H9 (cell line): ENCODE measurements around the gene IRF2BPL. TPM values are rescaled to one million over a fixed set of nuclear protein-coding genes. Genes with fewer than 3 reads are reported as not detected.

Source experiments
- DNase-seq: peaks from one replicate; pipeline ENCODE4 v3.0.0-alpha.2; 2017
- H2AFZ ChIP-seq: one replicate; pipeline ENCODE4 v1.6.1; 2013; ENCODE audit warnings: mild to moderate bottlenecking, low read length, control low read depth, moderate library complexity
- H2AK5ac ChIP-seq: 2 replicates; pipeline ENCODE4 v1.6.1; 2013; ENCODE audit warnings: low read length, control low read depth, mixed read lengths; ENCODE audit not compliant: insufficient read length
- H2BK120ac ChIP-seq: one replicate; pipeline ENCODE4 v1.6.1; 2013; ENCODE audit warnings: low read depth, mild to moderate bottlenecking, low read length, control low read depth, inconsistent platforms; ENCODE audit not compliant: poor library complexity, severe bottlenecking
- H2BK12ac ChIP-seq: 2 replicates; pipeline ENCODE4 v1.6.1; 2013; ENCODE audit warnings: low read length, control low read depth, mixed read lengths, low read depth; ENCODE audit not compliant: insufficient read length
- H2BK15ac ChIP-seq: 2 replicates; pipeline ENCODE4 v1.6.1; 2013; ENCODE audit warnings: low read depth, low read length, control low read depth
- H2BK20ac ChIP-seq: one replicate; pipeline ENCODE4 v1.6.1; 2013; ENCODE audit warnings: low read depth, mild to moderate bottlenecking, low read length, control low read depth, inconsistent platforms; ENCODE audit not compliant: poor library complexity, severe bottlenecking
- H2BK5ac ChIP-seq: 2 replicates; pipeline ENCODE4 v1.6.1; 2013; ENCODE audit warnings: low read length, control low read depth, mixed read lengths; ENCODE audit not compliant: insufficient read length
- H3K14ac ChIP-seq: 2 replicates; pipeline ENCODE4 v1.6.1; 2013; ENCODE audit warnings: low read length, control low read depth; ENCODE audit not compliant: insufficient read depth
- H3K18ac ChIP-seq: 2 replicates; pipeline ENCODE4 v1.6.1; 2013; ENCODE audit warnings: low read depth, mild to moderate bottlenecking, mixed read lengths, low read length, control low read depth; ENCODE audit not compliant: insufficient read length
- H3K23ac ChIP-seq: 2 replicates; pipeline ENCODE4 v1.6.1; 2013; ENCODE audit warnings: low read length, control low read depth, mixed read lengths, low read depth; ENCODE audit not compliant: insufficient read length
- H3K23me2 ChIP-seq: 2 replicates; pipeline ENCODE4 v1.6.1; 2013; ENCODE audit warnings: low read depth, mild to moderate bottlenecking, mixed read lengths, low read length, control low read depth; ENCODE audit not compliant: insufficient read length, poor library complexity, severe bottlenecking
- H3K27ac ChIP-seq: 2 replicates; pipeline ENCODE4 v1.5.1; 2013; ENCODE audit warnings: low read length, control low read depth, mixed read lengths, low read depth; ENCODE audit not compliant: insufficient read length
- H3K27me3 ChIP-seq: 2 replicates; pipeline ENCODE4 v1.6.1; 2013; ENCODE audit warnings: low read length, control low read depth, inconsistent platforms; ENCODE audit not compliant: insufficient read depth
- H3K4ac ChIP-seq: 2 replicates; pipeline ENCODE4 v1.6.1; 2013; ENCODE audit warnings: low read depth, mild to moderate bottlenecking, control low read depth, inconsistent platforms, low read length, moderate library complexity
- H3K4me1 ChIP-seq: 2 replicates; pipeline ENCODE4 v1.6.1; 2013; ENCODE audit warnings: low read length, control low read depth, inconsistent platforms; ENCODE audit not compliant: insufficient read depth
- H3K4me2 ChIP-seq: 2 replicates; pipeline ENCODE4 v1.6.1; 2013; ENCODE audit warnings: low read length, control low read depth, mixed read lengths; ENCODE audit not compliant: insufficient read length, insufficient read depth
- H3K56ac ChIP-seq: 2 replicates; pipeline ENCODE4 v1.6.1; 2013; ENCODE audit warnings: low read depth, mild to moderate bottlenecking, mixed read lengths, low read length, control low read depth; ENCODE audit not compliant: insufficient read length
- H3K79me1 ChIP-seq: 2 replicates; pipeline ENCODE4 v1.6.1; 2013; ENCODE audit warnings: low read depth, mild to moderate bottlenecking, moderate library complexity, low read length, control low read depth, inconsistent platforms; ENCODE audit not compliant: insufficient read depth, poor library complexity, severe bottlenecking
- H3K79me2 ChIP-seq: 2 replicates; pipeline ENCODE4 v1.6.1; 2013; ENCODE audit warnings: low read length, control low read depth, inconsistent platforms; ENCODE audit not compliant: insufficient read depth
- H3K9ac ChIP-seq: 2 replicates; pipeline ENCODE4 v1.6.1; 2013; ENCODE audit warnings: low read length, control low read depth, mixed read lengths; ENCODE audit not compliant: insufficient read length; ENCODE audit errors: extremely low read depth
- H3K9me3 ChIP-seq: one replicate; pipeline ENCODE4 v1.6.1; 2013; ENCODE audit warnings: low read depth, low read length, inconsistent platforms; ENCODE audit not compliant: control insufficient read depth
- H3T11ph ChIP-seq: one replicate; pipeline ENCODE4 v1.6.1; 2013; ENCODE audit warnings: mild to moderate bottlenecking, low read length, control low read depth, inconsistent platforms
- H4K20me1 ChIP-seq: one replicate; pipeline ENCODE4 v1.6.1; 2013; ENCODE audit not compliant: control insufficient read depth, insufficient read length, insufficient read depth
- H4K5ac ChIP-seq: 2 replicates; pipeline ENCODE4 v1.6.1; 2013; ENCODE audit warnings: low read depth, mild to moderate bottlenecking, mixed read lengths, low read length, control low read depth; ENCODE audit not compliant: insufficient read length
- H4K8ac ChIP-seq: replicated peaks from 2 replicates; pipeline ENCODE4 v1.6.1; 2013; ENCODE audit warnings: low read length, control low read depth, mixed read lengths, low read depth; ENCODE audit not compliant: insufficient read length
- H4K91ac ChIP-seq: 2 replicates; pipeline ENCODE4 v1.6.1; 2013; ENCODE audit warnings: low read depth, mild to moderate bottlenecking, moderate library complexity, mixed read lengths, low read length, control low read depth; ENCODE audit not compliant: insufficient read length
- H3K27ac Mint-ChIP-seq, 3 experiments: 2 replicates in 2 of 3; 3 replicates in 1 of 3; pipeline ENCODE4 v1.8.0; 2020 to 2021; ENCODE audit warnings: mixed read lengths in 3 of 3, mild to moderate bottlenecking in 1 of 3, moderate library complexity in 1 of 3
- H3K27me3 Mint-ChIP-seq: 2 replicates; pipeline ENCODE4 v1.8.0; 2021; ENCODE audit warnings: low read depth, mild to moderate bottlenecking, moderate library complexity, mixed read lengths
- H3K36me3 Mint-ChIP-seq, 3 experiments: 2 replicates in 2 of 3; 3 replicates in 1 of 3; pipeline ENCODE4 v1.8.0; 2020 to 2021; ENCODE audit warnings: low read depth in 3 of 3, mixed read lengths in 3 of 3; ENCODE audit not compliant: insufficient read depth in 1 of 3
- H3K4me1 Mint-ChIP-seq, 2 experiments: 2 replicates each; pipeline ENCODE4 v1.8.0; 2020; ENCODE audit warnings: mixed read lengths in 2 of 2
- H3K4me3 Mint-ChIP-seq, 2 experiments: 2 replicates in 1 of 2; 3 replicates in 1 of 2; pipeline ENCODE4 v1.8.0; 2020 to 2021; ENCODE audit warnings: mild to moderate bottlenecking in 2 of 2, mixed read lengths in 2 of 2, moderate library complexity in 1 of 2
- H3K9me3 Mint-ChIP-seq, 2 experiments: 2 replicates in 1 of 2; 3 replicates in 1 of 2; pipeline ENCODE4 v1.8.0; 2020; ENCODE audit warnings: mild to moderate bottlenecking in 2 of 2, mixed read lengths in 2 of 2, moderate library complexity in 1 of 2
- WGBS: extraction: QIAGEN DNeasy Blood & Tissue Kit; methylation state at CpG from one replicate; pipeline ENCODE4 v1.1.7; 2013; ENCODE audit warnings: missing lambda C conversion rate, low lambda C conversion rate, mixed read lengths; ENCODE audit not compliant: insufficient read length; ENCODE audit errors: extremely low coverage; 5-methylcytosine and 5-hydroxymethylcytosine counted together
- total RNA-seq: library from RNA; stranded (reverse); gene quantifications from 2 replicates; pipeline ENCODE4 v1.2.1, GENCODE V29; 2021
- TF ChIP-seq, protein P1 (sequence below): fragments of 200-600 bp; sonication (generic); conservative IDR thresholded peaks from 3 replicates; pipeline ENCODE4 v1.8.0; 2021; ENCODE audit warnings: antibody characterized with exemption, mild to moderate bottlenecking

The IRF2BPL gene
- total RNA-seq, 1 experiment from 2014 or later = 59.0 TPM

DNA sequence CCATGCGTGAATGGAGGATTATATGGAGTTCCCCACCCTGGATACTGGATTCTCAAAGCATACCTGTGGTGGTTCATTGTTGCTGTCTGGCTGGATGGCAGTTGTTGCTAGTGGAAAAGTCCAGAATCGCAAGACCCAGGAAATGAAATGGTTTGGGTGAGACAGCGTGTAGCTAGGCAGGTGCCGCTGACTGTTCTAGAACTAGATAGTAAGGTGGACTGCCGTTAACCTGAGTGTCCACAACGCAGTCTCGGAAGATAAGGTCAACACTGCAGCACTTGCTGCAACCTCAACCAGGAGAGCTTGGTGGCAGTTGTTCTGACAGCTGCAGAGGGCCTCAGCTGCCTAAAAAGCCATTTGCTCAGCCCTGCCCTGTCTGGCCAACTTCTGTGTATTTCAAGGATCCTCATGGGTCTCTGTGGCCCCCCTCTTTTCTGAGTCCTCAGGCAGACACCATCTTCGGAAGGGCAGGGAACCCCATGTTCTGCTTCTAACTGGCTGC, 15.5 kb upstream of the IRF2BPL start:
- Histone ChIP-seq H3T11ph (no peak overlapping the region), H3K56ac (no peak overlapping the region), H3K79me1 (no peaks in the 10 kb centered on the region), H4K5ac (no peak overlapping the region), H3K23ac (no peak overlapping the region), H3K23me2 (peaks cover 11% of the 10 kb centered on the region), H3K27me3 (no peaks in the 10 kb centered on the region), H4K20me1 (peaks cover 3% of the 10 kb centered on the region), H3K4ac (no peak overlapping the region), H3K9me3 (no peaks in the 10 kb centered on the region), H2BK120ac (no peak overlapping the region), H2AFZ (no peak overlapping the region), H4K91ac (no peak overlapping the region), H3K14ac (no peak overlapping the region), H3K4me2 (no peak overlapping the region), H3K9ac (no peak overlapping the region), H3K4me1 (peaks cover 22% of the 10 kb centered on the region), H3K79me2 (no peaks in the 10 kb centered on the region), H2BK20ac (no peak overlapping the region), H2AK5ac (no peak overlapping the region), H2BK5ac (no peak overlapping the region), H3K18ac (no peak overlapping the region), H2BK12ac (no peak overlapping the region), H4K8ac (no peak overlapping the region), H2BK15ac (no peak overlapping the region), H3K27ac (no peak overlapping the region)
- Mint-ChIP-seq H3K27ac (peak overlapping the region in 1 of 3 experiments; percentile 60; a peak in 1 of 7 replicates), H3K4me3 (0 out of 5 replicates have a peak overlapping the region, but pooled peaks of 1 of the 2 experiments have one; percentile 18), H3K4me1 (peaks cover 55 to 60% of the 10 kb centered on the region in 2 experiments), H3K36me3 (no peaks in the 10 kb centered on the region), H3K27me3 (no peaks in the 10 kb centered on the region), H3K9me3 (no peaks in the 10 kb centered on the region; a peak in 1 of 5 replicates)
- DNase-seq = no peak
- no CpG with 5 or more reads among the region's 8 CpGs for WGBS
- TF ChIP-seq, protein P1, sequence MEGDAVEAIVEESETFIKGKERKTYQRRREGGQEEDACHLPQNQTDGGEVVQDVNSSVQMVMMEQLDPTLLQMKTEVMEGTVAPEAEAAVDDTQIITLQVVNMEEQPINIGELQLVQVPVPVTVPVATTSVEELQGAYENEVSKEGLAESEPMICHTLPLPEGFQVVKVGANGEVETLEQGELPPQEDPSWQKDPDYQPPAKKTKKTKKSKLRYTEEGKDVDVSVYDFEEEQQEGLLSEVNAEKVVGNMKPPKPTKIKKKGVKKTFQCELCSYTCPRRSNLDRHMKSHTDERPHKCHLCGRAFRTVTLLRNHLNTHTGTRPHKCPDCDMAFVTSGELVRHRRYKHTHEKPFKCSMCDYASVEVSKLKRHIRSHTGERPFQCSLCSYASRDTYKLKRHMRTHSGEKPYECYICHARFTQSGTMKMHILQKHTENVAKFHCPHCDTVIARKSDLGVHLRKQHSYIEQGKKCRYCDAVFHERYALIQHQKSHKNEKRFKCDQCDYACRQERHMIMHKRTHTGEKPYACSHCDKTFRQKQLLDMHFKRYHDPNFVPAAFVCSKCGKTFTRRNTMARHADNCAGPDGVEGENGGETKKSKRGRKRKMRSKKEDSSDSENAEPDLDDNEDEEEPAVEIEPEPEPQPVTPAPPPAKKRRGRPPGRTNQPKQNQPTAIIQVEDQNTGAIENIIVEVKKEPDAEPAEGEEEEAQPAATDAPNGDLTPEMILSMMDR = no peak
